A673 (cell line): Measurements from ENCODE around the gene EFCAB11. TPM values are rescaled to one million over a fixed set of nuclear protein-coding genes. Genes with fewer than 3 reads are reported as not detected.

Experiments
- Bru-seq: library from RNA; stranded (reverse); fragments of 400-500 nt; gene quantifications from one replicate; lab custom pipeline; 2021; lab: Mats Ljungman, UMichigan
- BruChase-seq, 2 experiments: library from RNA; stranded (reverse); fragments of 400-500 nt; gene quantifications; one replicate each; lab custom pipeline; 2021; lab: Mats Ljungman, UMichigan
- BruUV-seq: library from RNA; stranded (reverse); fragments of 400-500 nt; replicated peaks from 2 replicates; lab custom pipeline; 2021; lab: Mats Ljungman, UMichigan
- CTCF ChIA-PET: fragments of 300-600 bp; sonication (Branson Sonifier 250); formaldehyde crosslinking; loops from one replicate; lab custom pipeline; 2022; ENCODE audit warnings: antibody characterized with exemption; lab: Charles Lee
- POLR2A ChIA-PET: fragments of 300-600 bp; sonication (Branson Sonifier 250); formaldehyde crosslinking; loops from one replicate; lab custom pipeline; 2022; ENCODE audit warnings: antibody characterized with exemption; ENCODE audit not compliant: low non-redundant PET; lab: Charles Lee
- DNase-seq: peaks from one replicate; pipeline ENCODE4 v3.0.0-alpha.2; 2015; ENCODE audit warnings: low spot score
- H3K27ac ChIP-seq: fragments of 200-600 bp; sonication (generic); 2 replicates; pipeline ENCODE4 v1.5.1; 2016; ENCODE audit warnings: mixed run types, low read depth, mild to moderate bottlenecking, mixed read lengths, antibody characterized with exemption, low read length; ENCODE audit not compliant: poor library complexity, severe bottlenecking
- H3K27me3 ChIP-seq: fragments of 200-600 bp; sonication (generic); replicated peaks from 2 replicates; pipeline ENCODE4 v1.6.1; 2017; ENCODE audit warnings: mixed run types, low read depth, mild to moderate bottlenecking, mixed read lengths, antibody characterized with exemption, low read length; ENCODE audit not compliant: insufficient read depth, poor library complexity
- H3K36me3 ChIP-seq: fragments of 200-600 bp; sonication (generic); 2 replicates; pipeline ENCODE4 v1.6.1; 2016; ENCODE audit warnings: mixed run types, mild to moderate bottlenecking, mixed read lengths, antibody characterized with exemption, low read length; ENCODE audit not compliant: insufficient read depth, poor library complexity, severe bottlenecking
- H3K4me1 ChIP-seq: fragments of 200-600 bp; sonication (generic); 2 replicates; pipeline ENCODE4 v1.6.1; 2017; ENCODE audit warnings: mixed run types, mild to moderate bottlenecking, mixed read lengths, antibody characterized with exemption, low read length; ENCODE audit not compliant: insufficient read depth, poor library complexity, severe bottlenecking
- H3K4me3 ChIP-seq: fragments of 200-600 bp; sonication (generic); 2 replicates; pipeline ENCODE4 v1.5.1; 2016; ENCODE audit warnings: low read depth, mixed run types, mild to moderate bottlenecking, mixed read lengths, low read length; ENCODE audit not compliant: poor library complexity, severe bottlenecking
- H3K9me3 ChIP-seq: fragments of 200-600 bp; sonication (generic); 2 replicates; pipeline ENCODE4 v1.6.1; 2016; ENCODE audit warnings: mixed run types, low read depth, mild to moderate bottlenecking, mixed read lengths, antibody characterized with exemption, low read length; ENCODE audit not compliant: poor library complexity, severe bottlenecking
- CTCF ChIP-seq: fragments of 300-800, 200-600 bp; sonication (generic); conservative IDR thresholded peaks from 2 replicates; pipeline ENCODE4 v1.5.1; 2017; ENCODE audit warnings: low read depth, mild to moderate bottlenecking, antibody characterized with exemption, low read length, moderate library complexity, mixed read lengths
- EZH2 ChIP-seq: fragments of 200-600 bp; sonication (generic); IDR thresholded peaks from 2 replicates; pipeline ENCODE4 v1.6.1; 2017; ENCODE audit warnings: borderline replicate concordance, low read depth, mild to moderate bottlenecking, mixed read lengths, antibody characterized with exemption, low read length; ENCODE audit not compliant: poor library complexity, severe bottlenecking
- intact Hi-C: fragments of 100-400 bp; cut with micrococcal nuclease; formaldehyde crosslinking; loops from one replicate; pipeline ENCODE4 v1.10.0; 2022; ENCODE audit not compliant: unreplicated experiment
- long read RNA-seq: library from polyadenylated mRNA; stranded (forward); transcript quantifications from one replicate; pipeline ENCODE4 v2.0.0, GENCODE V29; 2022
- total RNA-seq: library from RNA; stranded (reverse); gene quantifications from 2 replicates; pipeline ENCODE4 v1.2.3, GENCODE V29; 2021

EFCAB11 gene
- 8.4 and 8.8 TPM in 2 replicates for total RNA-seq
- percentile 50 among the genes with signal in this experiment for Bru-seq, nascent RNA
- percentile 60 among the genes with signal in this experiment for BruChase-seq, experiment 1, labeled RNA remaining after a 2-hour chase
- percentile 63 among the genes with signal in this experiment for BruChase-seq, experiment 2, labeled RNA remaining after a 6-hour chase
- long read RNA-seq, transcript EFCAB11-201 (6 exons, 3,095 nt): major isoform, 6 of 12 reads
- long read RNA-seq, partial matches to known transcripts: 2 of 12 reads
- long read RNA-seq, other reads (novel, unspliced or antisense): 1 of 12 reads

GRCh38 chr14:89954070-89955021 lies at the start of gene EFCAB11:
Gene EFCAB11 (minus strand): TSS chr14:89954730. CDS start chr14:89954660, 70 bp downstream.
- TF ChIP-seq EZH2 (no peak), CTCF (0 out of 2 replicates have a peak, but pooled peaks have one; percentile 23)
- peak within 1 kb of the TSS; percentile 90 for H3K27ac ChIP-seq
- BruUV-seq: no TSS peak
- ChIA-PET CTCF (interaction anchor here (0.6 to 2.4 kb wide), 3 partner anchors 15 to 19 kb away, joined by 3 to 8 read pairs (median 5); no protein-coding TSS in a partner anchor), POLR2A (interaction anchor here (0.6 kb wide), 1 partner anchor 19 kb away, joined by 3 read pairs; no protein-coding TSS in a partner anchor)
- peak within 1 kb of the TSS; percentile 95 for H3K4me3 ChIP-seq
- intact Hi-C loops: no loop called here
- H3K4me1 ChIP-seq: peaks cover 12% of the 10 kb centered on the region
- no peaks in the 10 kb centered on the region for H3K9me3 ChIP-seq
- DNase-seq: peak; percentile 99
- H3K27me3 ChIP-seq: no peaks in the 10 kb centered on the region
- H3K36me3 ChIP-seq: peaks cover 13% of the 10 kb centered on the region

GRCh38 chr14:90003526-90004307 lies 49.2 kb upstream of the EFCAB11 start:
- Histone ChIP-seq H3K27me3 (no peaks in the 10 kb centered on the region), H3K27ac (no peak overlapping the region), H3K4me1 (no peaks in the 10 kb centered on the region), H3K4me3 (no peak overlapping the region), H3K36me3 (peaks cover 3% of the 10 kb centered on the region), H3K9me3 (no peaks in the 10 kb centered on the region)
- ChIA-PET POLR2A (no interaction called here), CTCF (no interaction called here)
- DNase-seq: no peak
- intact Hi-C loops: no loop called here
- BruUV-seq: no TSS peak
- TF ChIP-seq CTCF (no peak), EZH2 (no peak)

GRCh38 chr14:90000935-90001334 lies 46.4 kb upstream of the EFCAB11 start:
- Histone ChIP-seq H3K4me1 (no peaks in the 10 kb centered on the region), H3K36me3 (peaks cover 21% of the 10 kb centered on the region), H3K27ac (no peak overlapping the region), H3K9me3 (no peaks in the 10 kb centered on the region), H3K4me3 (no peak overlapping the region), H3K27me3 (no peaks in the 10 kb centered on the region)
- no peak for TF ChIP-seq CTCF
- BruUV-seq: no TSS peak
- intact Hi-C loops: no loop called here
- POLR2A ChIA-PET: no interaction called here
- no peak for DNase-seq
- CTCF ChIA-PET: no interaction called here
